Measurements from ENCODE around the gene TEAD3.
A peak's percentile ranks its signal among the peaks of the same experiment; 100 is the strongest.

The TEAD3 gene

DNA sequence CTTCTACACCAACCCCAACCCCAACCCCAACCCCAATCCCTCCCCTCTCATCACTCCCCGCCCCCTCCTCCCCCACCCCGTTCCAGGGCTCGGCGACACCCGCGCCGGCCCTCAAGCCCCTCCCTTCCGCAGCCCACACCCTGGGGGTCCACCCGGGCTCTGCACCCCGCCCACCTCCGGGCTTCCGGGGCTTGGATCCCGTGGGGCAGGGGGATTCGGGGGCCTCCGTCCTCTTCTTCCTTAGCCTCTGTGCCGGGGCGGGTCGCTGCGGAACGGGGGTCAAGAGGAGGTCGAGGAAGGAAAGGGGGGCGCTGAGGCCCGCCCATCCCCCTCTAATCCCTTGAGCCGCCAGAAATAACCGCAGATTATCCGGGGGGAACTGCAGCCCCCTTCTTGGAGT lies 15.1 kb upstream of the TEAD3 start:
- DNase-seq = no peak

DNA sequence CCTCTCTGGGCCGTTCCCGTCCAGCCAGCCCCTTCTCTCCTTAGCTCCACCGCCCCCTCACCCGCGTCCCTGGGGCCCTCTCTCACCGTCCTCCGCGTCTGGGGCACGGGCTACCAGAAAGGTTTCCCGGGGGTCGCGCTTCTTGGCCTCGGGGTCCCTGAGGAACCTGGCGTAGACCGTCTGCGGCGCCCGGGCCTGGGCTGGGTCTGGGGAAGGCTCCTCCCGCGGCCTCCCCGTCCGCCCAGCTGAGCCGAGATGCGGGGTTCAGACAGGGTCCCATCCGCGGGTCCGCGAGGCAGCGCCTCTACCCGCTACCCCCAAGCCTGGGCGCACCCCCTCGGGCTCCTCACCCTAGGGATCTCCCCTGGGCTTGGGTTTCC lies 14.7 kb upstream of the TEAD3 start:
- no peak for DNase-seq

DNA sequence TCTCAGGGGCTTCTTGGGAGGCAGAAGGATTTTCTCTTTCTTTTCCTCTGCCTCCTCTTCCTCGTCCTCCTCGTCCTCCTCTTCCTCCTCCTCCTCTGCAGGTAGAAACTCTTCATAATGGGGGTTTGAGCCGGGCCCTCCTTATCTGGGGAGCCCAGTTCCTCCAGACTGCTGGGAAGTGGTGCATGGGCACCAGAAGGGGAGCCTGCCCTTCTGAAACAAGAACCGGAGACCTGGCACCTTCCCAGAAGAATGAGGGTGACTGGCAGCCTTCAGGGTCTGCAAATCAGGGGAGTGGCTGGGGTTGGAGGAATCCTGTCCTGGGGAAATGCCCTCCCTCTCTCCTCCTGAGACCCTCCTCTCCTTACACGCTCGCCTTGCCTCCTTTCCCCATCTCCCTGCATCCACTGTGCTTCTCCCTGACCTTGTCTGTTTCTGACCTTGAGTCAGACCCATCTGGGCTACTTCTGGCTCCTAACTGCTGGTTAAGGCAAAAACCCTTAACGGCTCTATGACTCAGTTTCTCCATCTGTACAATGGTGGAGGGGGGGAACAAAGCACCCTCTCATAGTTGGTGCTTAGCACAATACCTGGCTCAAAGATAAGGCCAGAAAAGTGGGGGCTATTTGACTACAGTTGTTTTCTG lies 14.2 kb upstream of the TEAD3 start:
- DNase-seq = no peak

DNA sequence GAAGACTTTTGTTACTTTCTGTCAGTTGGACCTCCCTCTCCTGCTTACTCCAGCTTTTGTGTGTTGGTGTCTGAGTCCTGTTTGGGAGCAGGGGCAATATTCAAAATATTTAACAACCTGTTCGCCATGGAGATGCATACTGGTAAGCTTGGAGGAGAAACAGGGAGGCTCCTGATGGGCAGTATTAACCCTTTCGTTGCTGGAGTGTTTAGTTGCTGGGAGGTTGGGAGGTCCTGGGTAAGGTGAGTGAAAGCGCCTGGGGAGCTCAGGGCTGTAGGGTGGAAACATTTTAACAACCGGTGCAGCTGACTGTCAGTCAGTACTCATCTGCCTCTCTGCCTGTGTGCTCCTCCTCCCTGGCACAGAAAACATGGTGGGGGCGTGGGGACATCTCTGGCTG lies 11.7 kb upstream of the TEAD3 start:
- no peak for DNase-seq

DNA sequence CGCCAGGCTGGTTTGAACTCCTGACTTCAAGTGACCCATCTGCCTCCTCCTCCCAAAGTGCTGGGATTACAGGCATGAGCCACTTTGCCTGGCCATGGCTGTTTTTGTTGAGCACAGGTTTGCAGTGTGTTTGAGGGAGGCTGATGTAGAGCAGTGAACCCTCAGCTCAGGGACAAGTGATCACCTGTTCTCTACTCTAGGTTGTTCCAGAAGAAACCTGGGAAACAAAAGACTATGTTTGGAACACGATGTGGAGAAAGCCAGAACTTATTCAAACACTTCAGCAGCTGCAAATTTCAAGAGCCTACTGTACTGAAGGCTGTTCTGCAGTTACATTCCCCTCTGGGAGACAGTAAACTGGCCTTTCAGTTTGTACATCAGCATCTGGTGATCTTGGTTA lies 11.1 kb upstream of the TEAD3 start:
- no peak for DNase-seq

DNA sequence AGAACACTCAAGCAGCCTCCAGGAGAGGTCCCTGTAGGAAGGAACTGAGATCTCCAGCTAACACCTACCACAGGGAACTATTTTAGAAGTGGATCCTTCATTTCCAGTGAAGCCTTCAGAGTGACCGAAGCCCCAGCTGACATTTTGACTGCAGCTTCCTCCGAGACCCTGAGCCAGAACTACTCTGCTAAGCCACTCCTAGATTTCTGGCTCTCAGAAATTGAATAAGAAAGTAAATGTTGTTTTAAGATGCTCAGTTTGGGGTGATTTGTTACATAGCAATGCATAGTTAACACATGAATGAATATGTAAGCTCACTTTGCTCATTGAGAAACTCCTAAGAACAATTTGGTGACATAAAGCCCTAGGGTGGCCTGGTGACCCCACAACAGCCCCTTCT lies 10.3 kb upstream of the TEAD3 start:
- DNase-seq = no peak

DNA sequence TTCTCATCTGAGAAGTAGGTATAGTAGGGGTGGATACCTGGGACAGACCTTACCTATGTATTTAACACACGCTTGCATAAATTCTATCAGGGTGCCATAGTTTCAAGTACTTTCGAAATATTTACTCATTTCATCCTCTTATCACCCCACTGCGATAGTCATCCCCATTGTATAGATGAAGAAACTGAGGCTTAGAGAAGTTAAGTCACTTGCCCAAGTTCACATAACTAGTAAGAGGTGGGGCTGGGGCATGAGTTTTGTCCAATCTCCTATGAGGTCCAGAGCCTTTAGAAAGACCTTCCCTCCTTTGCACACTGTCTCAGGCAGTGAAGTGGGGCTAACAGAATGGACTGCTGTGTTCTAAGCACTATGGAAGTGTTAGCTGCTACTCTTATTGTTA lies 9.7 kb upstream of the TEAD3 start:
- DNase-seq = no peak

DNA sequence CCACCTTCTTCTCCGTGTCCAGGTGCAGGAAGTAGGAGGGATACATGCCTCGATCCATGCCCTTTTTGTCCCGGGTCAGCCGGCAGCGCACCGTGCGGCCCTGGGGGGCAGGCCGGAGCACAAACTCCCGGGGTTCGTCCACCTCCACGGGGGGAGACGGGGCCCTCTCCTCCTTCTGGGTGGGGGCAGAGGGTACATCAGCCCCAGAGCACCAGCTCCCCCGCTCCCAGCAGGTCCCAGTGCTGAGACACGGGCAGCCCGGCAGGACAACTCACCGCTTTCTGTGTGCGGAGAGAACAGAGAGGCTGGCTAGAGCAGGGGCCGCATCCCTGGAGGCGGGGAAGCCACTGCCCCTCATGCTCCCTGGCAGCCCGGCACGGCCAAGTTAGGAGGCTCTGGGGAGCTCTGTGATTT lies 9.1 kb upstream of the TEAD3 start:
- no peak for DNase-seq

DNA sequence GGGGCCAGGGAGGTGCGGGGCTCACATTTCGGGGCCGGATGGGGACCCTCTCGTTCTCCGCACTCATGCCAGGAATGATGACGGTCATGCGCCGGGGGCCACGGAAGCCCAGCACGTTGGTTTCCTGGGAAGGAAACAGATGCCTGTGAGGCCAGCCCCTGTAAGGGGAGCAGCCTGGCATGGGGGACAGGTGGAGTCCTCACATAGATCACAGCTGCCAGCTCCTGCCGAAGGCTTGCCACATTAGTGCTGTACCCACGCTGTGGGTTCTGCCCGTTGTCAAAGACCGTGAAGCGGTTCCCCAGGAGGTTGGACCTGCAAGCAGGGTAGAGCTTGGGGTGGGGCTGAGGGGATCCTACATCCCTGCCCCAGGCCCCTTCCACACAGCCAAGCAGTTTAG lies 6.7 kb upstream of the TEAD3 start:
- DNase-seq = no peak

DNA sequence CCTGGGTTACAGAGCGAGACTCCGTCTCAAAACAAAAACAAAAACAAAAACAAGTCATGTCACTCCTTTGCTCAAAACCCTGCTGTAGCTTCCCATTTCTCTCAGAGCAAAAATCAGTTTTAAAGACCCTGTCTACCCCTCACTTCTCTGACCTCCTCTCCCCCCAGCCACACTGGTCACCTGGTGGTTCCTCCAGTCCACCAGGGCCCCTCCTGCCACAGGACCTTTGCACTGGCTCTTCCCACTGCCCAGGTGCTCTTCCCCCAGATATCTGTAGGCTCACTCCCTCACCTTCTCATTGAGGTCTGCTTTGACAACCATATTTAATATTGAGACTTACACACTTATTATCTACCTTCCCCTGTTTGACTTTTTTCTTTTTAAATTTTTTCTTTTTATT lies 4.9 kb upstream of the TEAD3 start:
- DNase-seq = no peak

DNA sequence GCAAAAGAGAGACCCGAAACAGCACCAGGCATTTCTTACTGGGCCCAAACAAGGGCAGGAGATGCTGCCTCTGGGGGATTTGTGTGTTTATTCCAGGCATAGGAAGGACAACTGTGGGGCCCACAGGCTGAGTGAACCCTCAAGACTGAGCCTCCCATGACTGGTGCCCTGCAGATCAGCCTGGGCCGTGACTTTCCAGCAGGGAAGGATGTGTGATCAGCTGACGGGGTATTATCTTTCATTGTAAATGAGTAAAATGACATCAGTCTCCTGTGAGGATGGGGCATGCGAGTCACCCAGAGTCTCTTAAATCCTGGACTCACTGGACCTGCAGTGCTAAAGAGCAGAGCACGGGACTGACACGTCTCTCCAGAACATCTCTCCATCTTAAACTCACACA lies 3.9 kb upstream of the TEAD3 start:
- DNase-seq = no peak

DNA sequence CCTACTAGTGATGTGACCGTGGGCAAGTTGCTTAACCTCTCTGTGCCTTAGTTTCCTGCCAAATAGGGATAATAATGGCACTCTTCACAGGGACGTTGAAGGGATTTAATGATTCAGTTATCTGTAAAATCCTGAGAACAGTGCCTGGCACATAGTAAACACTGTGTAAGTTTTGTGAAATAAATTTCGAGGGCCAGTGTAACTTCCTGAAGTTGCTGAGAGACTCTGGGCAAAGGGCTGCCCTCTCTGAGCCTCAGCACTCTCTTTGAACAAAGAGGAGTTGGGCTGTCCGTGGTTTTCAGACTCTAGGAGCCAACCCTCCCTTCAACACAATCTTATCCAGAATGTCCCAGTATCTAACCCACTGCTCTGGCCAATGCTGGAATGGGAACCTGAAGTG lies 2.5 kb upstream of the TEAD3 start:
- no peak for DNase-seq

DNA sequence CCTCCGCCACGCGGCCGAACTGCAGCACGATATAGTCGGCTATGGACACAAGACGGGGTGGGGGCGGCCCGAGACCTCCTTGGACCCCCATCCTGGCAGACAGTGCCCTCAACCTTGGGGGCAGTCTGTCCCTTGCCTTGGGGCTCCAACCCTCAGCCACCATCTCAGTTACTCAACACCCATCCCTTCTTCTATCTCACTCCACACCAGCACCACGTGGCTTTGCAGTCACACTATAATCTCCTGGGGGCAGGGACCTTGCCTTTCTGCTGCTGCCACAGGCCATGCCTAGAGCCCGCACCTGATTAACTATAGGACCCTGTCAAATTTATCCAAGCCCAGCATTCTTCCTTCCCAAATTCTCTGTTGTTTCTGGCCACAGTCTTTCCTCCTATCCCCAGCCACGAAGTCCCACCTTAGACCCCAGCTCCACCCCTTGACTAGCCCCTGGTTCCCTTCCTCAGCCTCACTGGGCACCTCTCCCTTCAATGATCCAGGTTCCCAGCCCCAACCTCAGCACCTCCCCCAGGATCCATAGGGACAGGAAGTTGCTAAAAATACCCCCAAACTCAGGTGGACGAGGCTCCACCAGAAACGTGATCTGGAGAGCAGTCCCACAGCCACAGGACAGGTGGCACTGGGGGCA lies 1.7 kb upstream of the TEAD3 start:
- no peak for DNase-seq

DNA sequence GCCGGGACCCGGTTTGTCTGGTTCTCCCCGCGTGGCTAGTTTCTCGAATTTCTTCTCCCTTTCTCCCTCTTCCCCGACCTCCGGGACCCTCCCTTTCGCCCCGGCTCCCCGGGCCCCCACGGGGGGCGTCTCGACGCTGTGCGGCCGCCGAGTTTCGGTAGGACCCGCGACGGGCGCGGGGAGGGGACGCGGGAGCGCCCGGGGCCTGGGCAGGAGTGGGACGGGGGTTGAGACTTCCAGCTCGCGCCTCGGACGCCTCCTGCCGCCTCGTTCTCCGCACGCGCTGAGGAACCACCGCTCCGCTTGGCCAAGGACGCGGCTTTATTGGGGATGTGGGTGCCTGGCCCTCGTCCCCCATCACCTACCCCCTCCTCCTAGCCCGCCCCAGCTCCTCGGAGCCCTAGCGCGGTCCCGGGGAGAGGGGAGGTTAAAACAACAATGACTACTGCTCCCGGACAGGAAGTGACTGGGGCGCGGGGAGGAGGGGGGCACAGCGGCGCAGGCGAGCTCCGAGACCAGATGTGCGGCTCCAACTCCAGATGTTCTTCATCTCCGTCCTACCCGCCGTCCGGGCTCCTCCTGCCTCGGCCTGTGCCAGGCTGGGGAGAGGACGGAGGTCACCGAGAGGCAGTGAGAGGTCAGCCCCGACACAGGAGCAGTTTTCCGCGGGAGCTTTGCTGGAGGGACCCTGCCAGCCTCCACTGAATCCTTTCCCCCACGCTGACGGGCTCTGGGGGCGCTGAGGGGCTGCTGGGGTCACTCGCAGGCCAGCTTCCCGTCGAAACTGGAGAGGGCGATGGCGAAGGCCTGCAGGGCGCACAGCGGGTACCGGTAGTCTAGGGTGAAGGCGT lies 917 bp upstream of the TEAD3 start:
- peak in 1 of 2 experiments; percentile 43 for DNase-seq

DNA sequence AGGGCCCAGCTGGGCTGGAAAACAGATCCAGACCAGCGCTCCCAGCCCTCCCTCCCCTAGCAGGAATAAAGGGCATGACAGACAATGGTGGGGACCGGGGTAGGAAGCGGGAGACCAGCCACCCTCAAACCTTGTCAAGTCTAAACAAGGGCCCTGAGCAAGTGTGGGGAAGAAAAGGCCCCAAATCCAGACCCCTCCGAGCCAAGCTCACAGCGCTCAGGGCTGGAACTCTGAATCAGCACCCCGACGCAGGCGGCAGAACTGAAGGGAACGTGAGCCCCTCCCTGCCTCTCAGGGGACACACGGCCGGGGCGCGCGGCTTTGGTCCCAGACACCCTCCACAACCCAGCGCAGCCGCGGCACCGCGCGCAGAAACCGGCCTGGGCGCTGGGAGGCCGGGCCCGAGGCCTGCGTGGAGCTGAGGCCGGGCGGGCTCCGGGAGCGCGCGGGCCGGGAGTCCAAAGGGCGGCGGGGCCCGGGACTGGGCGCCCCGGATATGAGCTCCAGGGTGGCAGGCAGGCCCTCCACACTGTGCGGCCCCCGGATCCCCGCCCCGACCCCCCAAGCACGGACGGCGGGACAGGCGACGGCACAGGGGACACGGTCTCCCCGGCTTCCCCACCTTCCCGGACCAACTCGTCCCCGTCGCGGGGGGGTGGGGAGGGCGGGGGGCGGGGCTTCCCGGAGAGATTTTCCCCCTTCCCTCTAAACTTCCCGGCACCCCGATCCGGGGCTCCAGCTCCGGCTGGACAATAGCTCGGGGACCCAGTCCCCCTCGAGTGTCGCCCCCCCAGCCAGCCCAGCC lies 641 bp downstream of the TEAD3 start:
- DNase-seq = peak in 1 of 2 experiments; percentile 31

DNA sequence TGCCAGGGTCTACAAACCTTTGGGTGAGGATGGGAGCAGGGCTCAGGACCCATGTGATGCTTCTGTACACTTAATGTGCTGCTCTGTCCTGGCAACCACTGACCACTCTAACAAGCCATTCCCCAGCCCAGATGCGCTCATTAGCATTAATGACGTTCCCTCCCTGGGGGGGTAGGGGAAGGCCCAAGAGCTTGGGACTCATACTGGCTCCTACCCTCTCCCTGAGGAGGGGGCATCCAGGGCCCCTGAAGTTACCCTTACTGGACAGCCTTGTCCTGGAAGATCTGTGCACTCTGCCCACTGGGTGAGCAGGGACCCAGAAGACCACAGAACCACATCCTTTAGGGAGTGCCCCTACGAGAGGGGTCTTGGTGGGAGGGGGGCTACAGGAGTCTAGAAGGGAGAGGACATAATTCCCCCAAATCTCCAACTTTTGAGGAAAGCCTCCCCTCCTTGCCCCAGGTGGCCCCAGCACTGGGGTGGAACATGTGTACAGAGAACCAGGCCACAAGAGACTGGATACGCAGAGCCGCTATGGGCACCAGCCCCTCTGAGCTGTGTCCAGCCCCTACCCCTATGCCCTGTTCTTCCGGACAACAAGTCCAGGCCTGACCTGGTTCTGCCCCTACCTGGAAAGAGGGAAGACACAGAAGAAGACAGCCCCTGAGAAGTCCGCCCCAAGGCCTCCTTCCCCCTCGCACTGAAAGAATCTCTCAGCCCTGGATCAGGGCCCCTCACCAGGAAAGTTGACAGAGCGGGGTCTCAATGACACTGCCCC lies 1.4 kb downstream of the TEAD3 start:
- no peak for DNase-seq

DNA sequence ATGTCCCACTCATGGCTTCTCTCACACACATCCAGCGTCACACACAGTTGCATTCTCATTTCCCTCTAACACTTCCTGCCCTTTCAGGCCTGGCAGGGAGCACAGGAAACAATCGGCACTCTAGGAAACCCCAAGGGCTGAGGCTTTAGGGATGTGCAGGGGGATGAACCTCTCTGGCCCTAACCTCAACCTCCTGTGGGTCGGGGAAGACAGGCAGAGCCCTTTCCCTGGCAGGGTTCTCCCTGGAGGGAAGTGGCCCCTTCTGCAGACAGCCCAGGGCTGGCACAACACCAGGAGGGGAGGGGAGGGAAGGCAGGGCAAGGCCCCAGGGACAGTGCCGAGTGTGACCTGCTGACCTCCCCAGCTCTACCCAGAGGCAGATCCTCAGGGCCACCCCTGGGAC lies 2.7 kb downstream of the TEAD3 start:
- no peak for DNase-seq

DNA sequence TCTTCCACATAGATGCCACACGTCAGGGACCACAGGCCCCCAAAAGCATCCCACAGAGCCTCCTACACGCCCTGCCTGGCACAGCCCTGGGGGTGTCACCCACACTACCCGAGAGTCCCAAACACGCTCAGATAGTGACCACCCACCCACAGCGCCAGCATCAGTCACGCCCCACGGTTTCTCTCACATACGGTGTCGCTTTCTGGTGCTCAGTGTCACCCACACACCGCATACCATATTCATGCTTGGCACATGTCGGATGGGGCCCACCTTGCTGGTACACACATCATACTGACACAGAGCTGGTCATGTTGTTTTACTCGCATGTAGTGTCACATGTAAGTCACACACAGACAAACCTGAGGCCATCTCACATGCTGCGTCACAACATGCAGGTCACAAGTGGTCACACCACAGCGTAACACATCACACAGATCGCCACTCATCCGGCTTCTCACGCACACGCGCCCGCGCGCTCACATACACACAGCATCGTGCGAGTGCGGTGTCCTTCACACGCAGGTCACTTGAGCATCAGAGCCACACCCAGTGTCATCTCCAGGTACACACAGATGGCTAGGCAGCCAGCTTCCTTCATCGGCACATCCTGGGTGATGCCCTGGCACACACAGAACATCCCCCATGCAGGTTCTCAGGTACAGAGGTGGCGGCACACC lies 3.4 kb downstream of the TEAD3 start:
- DNase-seq = no peak

DNA sequence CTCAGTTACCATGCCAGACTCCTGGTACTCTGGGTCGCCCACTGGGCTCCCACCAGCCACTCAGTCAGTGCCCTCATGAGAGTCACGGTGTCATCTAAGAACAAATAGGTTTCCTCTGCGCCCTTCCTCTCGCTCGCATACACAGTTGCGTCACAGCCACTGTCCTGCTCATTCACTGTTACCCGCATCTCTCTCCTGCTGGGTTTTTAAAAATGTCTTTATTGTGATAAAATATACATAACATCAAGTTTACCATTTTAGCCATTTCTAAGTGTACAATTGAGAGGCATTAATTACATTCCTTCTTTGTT lies 4.0 kb downstream of the TEAD3 start:
- no peak for DNase-seq

DNA sequence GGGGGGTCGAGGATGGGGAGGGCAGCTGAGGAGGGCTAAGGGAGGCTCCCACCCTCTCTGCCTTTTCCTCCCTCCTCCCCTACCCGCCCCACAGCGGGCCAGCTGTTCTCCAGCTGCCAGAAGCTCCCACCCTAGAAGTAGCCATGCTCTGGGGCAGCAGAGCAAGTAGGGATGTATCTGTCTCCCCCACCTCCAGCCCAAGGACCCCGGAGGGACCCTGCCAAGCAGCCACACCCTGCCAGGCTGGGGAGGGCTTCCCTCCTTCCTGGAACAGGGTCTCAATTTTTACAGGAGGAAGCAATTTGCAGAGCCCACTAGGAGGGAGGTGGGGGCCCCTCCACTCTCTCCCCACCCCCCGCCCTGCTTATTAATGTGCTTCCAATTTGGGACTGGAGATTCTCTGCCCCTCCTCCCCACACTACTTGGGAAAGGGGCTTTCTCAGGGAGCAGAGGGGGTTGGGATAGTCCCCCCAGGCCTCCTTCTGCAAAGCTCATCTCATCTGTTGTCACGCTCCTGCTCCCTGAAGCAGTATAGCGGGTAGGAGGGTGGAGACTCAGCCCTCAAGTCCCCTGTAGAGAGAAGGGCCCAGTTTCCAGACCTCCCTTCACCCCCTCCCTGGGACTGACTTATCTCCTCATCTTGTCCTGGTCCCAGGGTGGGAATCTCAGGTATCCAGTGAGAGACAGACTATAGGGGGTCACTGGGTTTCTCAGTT lies 4.5 kb downstream of the TEAD3 start:
- no peak for DNase-seq

DNA sequence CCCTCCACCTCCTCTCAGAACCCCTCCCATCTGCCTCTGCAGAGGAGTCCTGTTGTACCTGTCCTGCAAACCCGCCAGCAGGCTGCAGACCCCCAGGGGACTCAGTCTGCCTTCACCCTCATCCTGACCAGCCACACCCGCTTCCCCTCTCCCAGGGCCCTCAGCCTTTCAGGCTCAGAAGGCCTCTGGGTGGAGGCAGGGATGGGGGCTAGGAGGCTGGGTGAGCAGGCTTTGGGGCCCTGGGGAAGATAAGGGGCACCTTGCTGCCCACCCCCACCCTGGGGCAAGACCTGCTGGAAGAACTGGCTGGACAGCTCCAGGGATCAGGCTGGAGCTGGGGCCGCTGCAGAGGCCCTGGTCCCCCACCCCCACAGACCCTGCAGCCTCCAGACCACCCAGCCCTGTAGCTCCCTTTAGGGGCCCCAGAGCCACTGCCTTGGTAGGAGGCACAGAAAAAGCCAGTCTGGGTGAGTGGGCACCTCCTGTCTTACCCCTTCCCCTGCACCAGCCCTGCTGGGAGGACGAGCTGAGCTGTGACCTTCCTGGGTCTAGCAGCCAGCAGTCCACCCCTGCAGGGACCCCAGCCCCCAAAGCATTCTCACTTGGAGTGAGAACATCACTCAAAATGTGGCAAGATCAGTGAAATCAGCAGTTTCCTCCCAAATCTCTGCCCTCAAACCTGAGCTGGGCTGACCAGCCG lies 5.2 kb downstream of the TEAD3 start:
- no peak for DNase-seq
